GM12865 (cell line): ENCODE results near the gene NKAPD1.
A peak's percentile ranks its signal among the peaks of the same experiment; 100 is the strongest.
"Not testable (repeated sequence)": the region's sequence is repeated elsewhere in the genome, so short reads cannot be mapped to it uniquely, and the experiment has no call there.

Experiments
- DNase-seq: peaks from one replicate; pipeline ENCODE4 v3.0.0; 2010; ENCODE audit warnings: low read depth
- H3K4me3 ChIP-seq: 2 replicates; pipeline ENCODE4 v1.5.1; 2011; ENCODE audit warnings: mild to moderate bottlenecking, low read depth, low read length, control low read depth
- CTCF ChIP-seq: IDR thresholded peaks from 2 replicates; pipeline ENCODE4 v1.5.1; 2011; ENCODE audit warnings: low read length, control low read depth, low read depth, inconsistent platforms; ENCODE audit not compliant: insufficient read depth; ENCODE audit errors: missing control alignments

Gene NKAPD1

DNA sequence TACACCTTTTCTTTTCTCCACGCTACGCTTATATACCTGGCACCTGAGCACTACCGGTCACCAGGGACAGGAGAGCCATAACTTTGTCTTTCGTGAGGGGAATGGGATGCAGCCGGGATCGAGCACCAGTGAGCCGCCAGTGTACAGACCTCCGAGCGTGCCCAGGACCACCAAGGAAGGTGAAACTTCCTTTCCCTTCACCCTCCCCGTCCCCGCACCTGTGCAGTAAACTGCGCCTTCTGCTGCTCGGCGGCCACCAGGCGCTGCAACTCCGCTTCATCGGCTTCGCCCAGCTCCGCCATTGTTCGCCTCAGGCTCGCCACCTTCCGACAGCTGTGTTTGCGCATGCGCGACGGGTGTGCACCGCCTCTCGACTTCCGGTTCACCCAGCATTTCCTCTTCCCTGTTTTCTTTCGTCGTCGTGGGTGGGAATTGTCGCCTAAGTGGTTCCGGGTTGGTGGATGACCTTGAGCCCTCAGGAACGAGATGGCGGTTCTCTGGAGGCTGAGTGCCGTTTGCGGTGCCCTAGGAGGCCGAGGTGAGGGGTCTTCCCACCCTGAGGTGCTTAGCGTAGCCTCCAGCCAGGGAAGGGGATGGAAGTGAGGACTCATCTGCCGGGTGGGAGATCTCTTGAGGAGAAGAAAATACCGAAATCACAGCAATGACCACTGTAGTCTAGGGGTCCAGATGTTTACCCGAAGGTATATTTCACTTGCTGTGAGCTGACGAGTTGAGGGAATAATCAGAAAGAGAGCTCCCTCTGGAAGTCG is 12.5 kb downstream of the NKAPD1 start, which contains the start of the genes SDHD and TIMM8B:
Gene SDHD, plus strand, starts transcription at position 452 of the 770 bp plus-strand sequence. Its CDS starts 35 bp downstream, at position 487.
Gene TIMM8B, minus strand, starts transcription at position 335 of the 770 bp plus-strand sequence. Its CDS starts 33 bp downstream, at position 302.
- peak within 1 kb of the TSS; percentile 86 for H3K4me3 ChIP-seq
- DNase-seq = peak; percentile 98
- peak; percentile 24 for TF ChIP-seq CTCF

- peak overlapping the region; percentile 86 for H3K4me3 ChIP-seq
- DNase-seq = peak; percentile 11
- no peak for TF ChIP-seq CTCF
Measured at GRCh38 chr11:112087212-112087611, 13.1 kb downstream of the NKAPD1 start.

DNA sequence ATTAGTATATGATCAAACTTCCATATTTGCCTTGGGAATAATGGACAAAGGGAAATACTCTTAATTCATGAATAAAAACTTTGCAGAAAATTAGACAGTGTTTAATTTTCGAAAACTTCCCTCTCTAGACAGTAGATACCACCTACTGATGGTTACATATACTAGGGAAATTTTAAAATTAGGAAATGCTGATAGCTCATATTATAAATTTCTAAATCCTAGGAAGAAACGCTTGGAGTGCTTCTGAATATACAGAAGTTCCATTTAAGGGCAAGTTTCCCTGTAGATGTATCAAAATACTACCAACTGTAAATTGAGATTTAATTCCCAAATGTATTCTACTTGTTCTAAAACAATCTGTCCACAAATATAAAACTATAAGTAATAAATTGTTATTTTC is 21.2 kb downstream of the NKAPD1 start:
- not testable (repeated sequence) for H3K4me3 ChIP-seq, DNase-seq

DNA sequence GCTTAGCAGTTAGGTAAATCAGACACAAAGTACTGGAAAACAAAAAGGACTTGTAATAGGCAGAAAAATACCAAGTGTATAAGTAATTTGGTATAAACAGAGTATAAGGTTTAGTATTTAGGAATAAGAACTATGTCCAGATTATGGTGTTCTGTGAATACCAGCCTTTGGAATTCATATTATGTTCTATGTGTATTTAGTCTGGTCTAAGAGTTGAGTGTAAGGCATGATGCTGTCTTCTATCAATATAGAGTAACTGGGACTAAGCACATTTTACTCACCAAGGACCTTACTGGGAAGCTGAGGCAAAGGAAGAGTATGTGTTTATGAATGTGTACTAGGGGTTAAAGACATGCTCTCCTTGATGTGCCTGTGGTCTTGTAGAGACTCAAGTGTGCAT is 22.1 kb downstream of the NKAPD1 start:
- TF ChIP-seq CTCF = no peak
- no peak for DNase-seq
- H3K4me3 ChIP-seq = no peak overlapping the region

GRCh38 chr11:112097734-112098528 is 23.8 kb downstream of the NKAPD1 start:
- DNase-seq = no peak
- no peak overlapping the region for H3K4me3 ChIP-seq
- TF ChIP-seq CTCF = no peak

GRCh38 chr11:112100462-112100861 is 26.4 kb downstream of the NKAPD1 start:
- DNase-seq = no peak
- H3K4me3 ChIP-seq = no peak overlapping the region
- TF ChIP-seq CTCF = no peak

DNA sequence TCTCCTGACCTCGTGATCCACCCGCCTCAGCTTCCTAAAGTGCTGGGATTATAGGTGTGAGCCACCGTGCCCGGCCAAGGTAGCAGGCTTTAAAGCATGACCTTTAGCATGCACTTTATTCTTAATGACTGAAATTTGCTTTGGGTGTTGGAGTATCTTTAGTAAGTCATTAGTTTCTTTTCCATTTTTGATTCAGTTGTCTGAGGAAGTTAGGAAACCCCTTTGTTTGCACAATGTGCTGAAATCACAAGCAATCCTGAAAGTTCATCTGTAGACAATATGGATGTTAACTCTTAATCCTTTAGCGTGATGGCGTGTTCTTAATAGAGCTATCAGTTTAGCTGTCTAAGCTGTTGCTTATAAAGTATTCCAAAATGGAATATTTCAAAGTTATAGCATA is 29.3 kb downstream of the NKAPD1 start:
- no peak for DNase-seq
- H3K4me3 ChIP-seq = no peak overlapping the region
- no peak for TF ChIP-seq CTCF
